IPS-NIHi11 (cell line): ENCODE data around the gene DIPK2B.

ENCODE experiments used
- DNase-seq: peaks from one replicate; pipeline ENCODE4 v3.0.0; 2012; ENCODE audit warnings: mixed read lengths, low spot score

Gene DIPK2B

DNA sequence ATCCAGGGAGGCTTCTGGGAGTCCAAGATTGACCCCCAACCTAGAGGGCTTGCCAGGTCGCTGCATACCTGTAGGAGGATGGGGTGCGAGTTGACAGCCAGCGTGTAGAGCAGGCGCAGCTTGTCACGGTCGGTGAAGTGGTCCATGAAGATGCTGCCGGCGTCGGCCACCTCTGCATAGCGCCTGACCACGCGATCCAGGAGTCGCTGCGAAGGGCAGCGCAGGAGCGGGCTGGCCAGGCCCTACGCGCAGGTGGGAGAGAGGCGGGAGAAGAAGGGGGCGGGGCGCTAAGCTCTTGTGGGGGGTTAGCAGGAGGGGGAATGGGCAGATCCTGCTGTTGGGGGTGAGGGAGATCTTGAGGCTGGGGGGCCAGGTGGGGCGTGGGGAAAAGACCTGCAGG lies 43.0 kb downstream of the DIPK2B start:
- no peak for DNase-seq

DNA sequence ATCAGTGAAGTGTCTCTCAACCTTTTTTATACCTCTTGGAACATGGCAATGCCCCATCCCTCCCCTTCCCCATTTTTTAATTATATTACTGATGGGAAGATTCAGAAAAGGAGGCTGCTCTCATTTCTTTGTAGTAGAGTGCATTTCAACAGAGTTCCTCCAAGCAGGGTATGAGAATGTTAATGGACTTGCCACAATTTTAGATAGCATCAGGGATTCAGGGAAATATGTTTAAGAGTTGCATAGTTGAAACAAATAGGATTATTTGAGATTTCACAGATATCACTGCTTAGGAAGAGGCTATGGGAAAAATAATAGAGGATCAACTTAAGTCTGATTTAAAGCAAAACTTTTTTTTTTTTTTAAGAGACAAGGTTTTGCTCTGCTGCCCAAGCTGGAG lies 46.2 kb downstream of the DIPK2B start:
- DNase-seq, result no peak

DNA sequence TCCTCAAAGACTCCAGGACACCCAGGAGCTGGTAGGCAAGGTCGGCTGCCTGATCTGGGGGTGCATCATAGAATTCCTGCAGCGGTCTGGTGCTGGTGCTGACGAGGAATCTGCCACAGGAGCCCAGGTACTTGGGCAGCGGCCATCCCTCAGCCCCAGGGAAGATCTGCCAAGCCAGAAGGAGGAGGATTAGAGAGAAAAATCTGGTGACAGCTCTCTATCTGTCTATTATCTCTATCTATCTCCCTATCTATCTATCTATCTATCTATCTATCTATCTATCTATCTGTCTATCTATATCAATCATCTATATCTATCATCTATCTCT lies 46.7 kb downstream of the DIPK2B start:
- no peak for DNase-seq
